ENCODE results near the gene PRLR. TPM values are rescaled to one million over a fixed set of nuclear protein-coding genes. Genes with fewer than 3 reads are reported as not detected.

The PRLR gene
- total and polyA plus RNA-seq, 2 of the 13 experiments (the other 11 are each of a cell fraction or from before 2014, with no cell fraction given) = 12.2 to 13.3 TPM

- no peak for TF ChIP-seq REL (CRISPR knock-in tag; conservative IDR thresholded peaks at IDR 0.05)
- TF ChIP-seq NBN (conservative IDR thresholded peaks at IDR 0.05) = no peak
- peak in 1 of 2 experiments; percentile 21; a peak in 1 of 4 replicates for TF ChIP-seq EP300 (IDR thresholded peaks at IDR 0.05; ENCODE audit: low read depth in 2 of 2, low read length in 2 of 2)
- no peak for TF ChIP-seq EP300 (CRISPR knock-in tag; IDR thresholded peaks at IDR 0.05; ENCODE audit: borderline replicate concordance)
- peak; percentile 52; the same call in 1 of the 2 replicates for TF ChIP-seq TBX3 (IDR thresholded peaks at IDR 0.05; ENCODE audit: borderline replicate concordance)
- TF ChIP-seq CREB1 (IDR thresholded peaks at IDR 0.05) = no peak
- peak; percentile 34 for TF ChIP-seq CREB1 (CRISPR knock-in tag; IDR thresholded peaks at IDR 0.05)
- TF ChIP-seq PAXIP1 (CRISPR knock-in tag; conservative IDR thresholded peaks at IDR 0.05) = peak; percentile 71
- TF ChIP-seq PHF21A (CRISPR knock-in tag; IDR thresholded peaks at IDR 0.05) = peak; percentile 62; the same call in 1 of the 2 replicates
- no peak for TF ChIP-seq HOMEZ (CRISPR knock-in tag; IDR thresholded peaks at IDR 0.05; ENCODE audit: low read depth)
- TF ChIP-seq ZFP36L2 (CRISPR knock-in tag; IDR thresholded peaks at IDR 0.05) = no peak
- peak; percentile 65; the same call in 1 of the 2 replicates for TF ChIP-seq HNF4G (IDR thresholded peaks at IDR 0.05; ENCODE audit: borderline replicate concordance, low read depth, low read length)
- TF ChIP-seq HNF4G (CRISPR knock-in tag; IDR thresholded peaks at IDR 0.05; ENCODE audit: borderline replicate concordance, low read depth) = no peak
- peak; percentile 80; the same call in 1 of the 2 replicates for TF ChIP-seq AHDC1 (CRISPR knock-in tag; IDR thresholded peaks at IDR 0.05; ENCODE audit: borderline replicate concordance)
Measured at GRCh38 chr5:35050541-35051126, 179.7 kb downstream of the PRLR start (continued).
